IMR-90 (cell line): Measurements from ENCODE around the gene TTLL11. TPM values are rescaled to one million over a fixed set of nuclear protein-coding genes. Genes with fewer than 3 reads are reported as not detected.
A peak's percentile ranks its signal among the peaks of the same experiment; 100 is the strongest.

ENCODE experiments used
- ATAC-seq: fragments of 200-7000 bp; cut with Tn5 transposase; 2 replicates; pipeline ENCODE4 v1.9.1; 2020; ENCODE audit warnings: low read depth, mild to moderate bottlenecking, moderate library complexity
- BruUV-seq: library from RNA; stranded (reverse); fragments of 400-500 nt; replicated peaks from 2 replicates; lab custom pipeline; 2021; lab: Mats Ljungman, UMichigan
- CTCF ChIA-PET: fragments of 300-600 bp; formaldehyde crosslinking; extraction: SDS; loops from one replicate; lab custom pipeline; 2021; ENCODE audit warnings: antibody characterized with exemption; lab: Yijun Ruan, JAX
- POLR2A ChIA-PET: fragments of 300-600 bp; sonication (Branson Sonifier 250); formaldehyde crosslinking; loops from one replicate; lab custom pipeline; 2022; ENCODE audit warnings: antibody characterized with exemption; ENCODE audit not compliant: unreplicated experiment; lab: Charles Lee
- DNase-seq: peaks from one replicate; pipeline ENCODE4 v3.0.0; 2013
- H2AFZ ChIP-seq: replicated peaks from 2 replicates; pipeline ENCODE3; 2013; ENCODE audit warnings: low read length, mild to moderate bottlenecking; ENCODE audit not compliant: poor library complexity
- H2AK5ac ChIP-seq: 2 replicates; pipeline ENCODE4 v1.6.1; 2013; ENCODE audit warnings: low read depth, low read length, inconsistent platforms
- H2AK9ac ChIP-seq: replicated peaks from 2 replicates; pipeline ENCODE3; 2013; ENCODE audit warnings: mild to moderate bottlenecking, low read depth, low read length, moderate library complexity; ENCODE audit not compliant: poor library complexity
- H2BK120ac ChIP-seq: 2 replicates; pipeline ENCODE4 v1.6.1; 2013; ENCODE audit warnings: low read depth, low read length, inconsistent platforms
- H2BK15ac ChIP-seq: 3 replicates; pipeline ENCODE4 v1.6.1; 2013; ENCODE audit warnings: low read depth, low read length, inconsistent platforms
- H2BK20ac ChIP-seq: 2 replicates; pipeline ENCODE4 v1.6.1; 2013; ENCODE audit warnings: low read depth, mild to moderate bottlenecking, inconsistent platforms, low read length, moderate library complexity
- H2BK5ac ChIP-seq: 2 replicates; pipeline ENCODE4 v1.6.1; 2013; ENCODE audit warnings: mild to moderate bottlenecking, low read depth, low read length, inconsistent platforms; ENCODE audit not compliant: poor library complexity, severe bottlenecking
- H3K14ac ChIP-seq: replicated peaks from 2 replicates; pipeline ENCODE4 v1.6.1; 2013; ENCODE audit warnings: low read depth, low read length, inconsistent platforms
- H3K18ac ChIP-seq: 2 replicates; pipeline ENCODE4 v1.6.1; 2013; ENCODE audit warnings: low read depth, low read length, control low read depth
- H3K23ac ChIP-seq: 2 replicates; pipeline ENCODE4 v1.6.1; 2013; ENCODE audit warnings: low read depth, low read length, inconsistent platforms
- H3K27ac ChIP-seq: 2 replicates; pipeline ENCODE4 v1.5.1; 2013; ENCODE audit warnings: mild to moderate bottlenecking, control low read depth, low read length; ENCODE audit not compliant: insufficient read depth
- H3K27me3 ChIP-seq: 2 replicates; pipeline ENCODE4 v1.6.1; 2013; ENCODE audit warnings: low read length; ENCODE audit not compliant: control insufficient read depth, insufficient read depth
- H3K36me3 ChIP-seq: 2 replicates; pipeline ENCODE4 v1.6.1; 2013; ENCODE audit warnings: low read length, mixed read lengths; ENCODE audit not compliant: control insufficient read depth, insufficient read depth
- H3K4ac ChIP-seq: 2 replicates; pipeline ENCODE4 v1.6.1; 2013; ENCODE audit warnings: low read depth, low read length, inconsistent platforms
- H3K4me1 ChIP-seq: 2 replicates; pipeline ENCODE4 v1.6.1; 2013; ENCODE audit warnings: low read length, mixed read lengths; ENCODE audit not compliant: control insufficient read depth, insufficient read depth
- H3K4me2 ChIP-seq: 2 replicates; pipeline ENCODE4 v1.6.1; 2013; ENCODE audit warnings: low read depth, mild to moderate bottlenecking, control low read depth, low read length, moderate library complexity
- H3K4me3 ChIP-seq: 2 replicates; pipeline ENCODE4 v1.5.1; 2013; ENCODE audit warnings: low read depth, mild to moderate bottlenecking, control low read depth, low read length, moderate library complexity; ENCODE audit not compliant: insufficient read depth
- H3K56ac ChIP-seq: 2 replicates; pipeline ENCODE4 v1.6.1; 2013; ENCODE audit warnings: low read length, inconsistent platforms; ENCODE audit not compliant: insufficient read depth; ENCODE audit errors: extremely low read depth
- H3K79me1 ChIP-seq, 2 experiments: 2 replicates each; pipeline ENCODE4 v1.6.1; 2013; ENCODE audit warnings: low read length in 2 of 2, inconsistent platforms in 1 of 2, low read depth in 1 of 2
- H3K9ac ChIP-seq: 2 replicates; pipeline ENCODE4 v1.6.1; 2013; ENCODE audit warnings: low read depth, low read length, control low read depth
- H3K9me1 ChIP-seq: 2 replicates; pipeline ENCODE4 v1.6.1; 2013; ENCODE audit warnings: low read length, inconsistent platforms; ENCODE audit not compliant: insufficient read depth
- H3K9me3 ChIP-seq: 2 replicates; pipeline ENCODE4 v1.6.1; 2013; ENCODE audit warnings: low read length; ENCODE audit not compliant: control insufficient read depth, insufficient read depth
- H4K20me1 ChIP-seq: 2 replicates; pipeline ENCODE4 v1.6.1; 2013; ENCODE audit warnings: low read length, inconsistent platforms; ENCODE audit not compliant: insufficient read depth
- H4K5ac ChIP-seq: 2 replicates; pipeline ENCODE4 v1.6.1; 2013; ENCODE audit warnings: mild to moderate bottlenecking, low read depth, low read length, control low read depth
- H4K8ac ChIP-seq, 2 experiments: 2 replicates each; pipeline ENCODE4 v1.6.1; 2013; ENCODE audit warnings: low read depth in 2 of 2, low read length in 2 of 2, control low read depth in 1 of 2, inconsistent platforms in 1 of 2
- H4K91ac ChIP-seq: 2 replicates; pipeline ENCODE4 v1.6.1; 2013; ENCODE audit warnings: low read depth, low read length, inconsistent platforms; ENCODE audit not compliant: insufficient read depth
- CHD1 ChIP-seq: IDR thresholded peaks from 2 replicates; pipeline ENCODE4 v1.6.1; 2012; ENCODE audit warnings: low read depth, low read length, improper control_type of control experiment
- CTCF ChIP-seq: conservative IDR thresholded peaks from 2 replicates; pipeline ENCODE4 v1.5.1; 2012; ENCODE audit warnings: mild to moderate bottlenecking, low read depth, low read length, improper control_type of control experiment
- ELK1 ChIP-seq: fragments of 150-350 bp; IDR thresholded peaks from 2 replicates; pipeline ENCODE4 v1.6.1; 2016; ENCODE audit warnings: low read depth, mild to moderate bottlenecking, low read length, moderate library complexity, borderline replicate concordance
- FOS ChIP-seq: fragments of 150-350 bp; IDR thresholded peaks from 2 replicates; pipeline ENCODE4 v1.6.1; 2016; ENCODE audit warnings: low read depth, low read length
- MAFK ChIP-seq: IDR thresholded peaks from 2 replicates; pipeline ENCODE4 v1.6.1; 2012; ENCODE audit warnings: low read depth, low read length, improper control_type of control experiment
- MAZ ChIP-seq: IDR thresholded peaks from 2 replicates; pipeline ENCODE4 v1.6.1; 2012; ENCODE audit warnings: low read depth, mild to moderate bottlenecking, low read length, improper control_type of control experiment, moderate library complexity, borderline replicate concordance
- MXI1 ChIP-seq: IDR thresholded peaks from 2 replicates; pipeline ENCODE4 v1.6.1; 2012; ENCODE audit warnings: low read depth, mild to moderate bottlenecking, low read length, moderate library complexity, borderline replicate concordance
- POLR2A ChIP-seq: IDR thresholded peaks from 2 replicates; pipeline ENCODE4 v1.6.1; 2012; ENCODE audit warnings: mild to moderate bottlenecking, low read depth, low read length
- RAD21 ChIP-seq: IDR thresholded peaks from 2 replicates; pipeline ENCODE4 v1.6.1; 2012; ENCODE audit warnings: low read length, improper control_type of control experiment
- RCOR1 ChIP-seq: IDR thresholded peaks from 2 replicates; pipeline ENCODE4 v1.6.1; 2012; ENCODE audit warnings: mild to moderate bottlenecking, low read length, improper control_type of control experiment; ENCODE audit not compliant: insufficient replicate concordance
- SMC3 ChIP-seq: fragments of 150-350 bp; IDR thresholded peaks from 2 replicates; pipeline ENCODE4 v1.6.1; 2016; ENCODE audit warnings: low read depth, mild to moderate bottlenecking, antibody characterized with exemption, low read length, moderate library complexity
- WGBS, 2 experiments: methylation state at CpG; one replicate each; pipeline versions ENCODE4 v1.1.5 to v1.1.7; 2013; ENCODE audit warnings: missing lambda C conversion rate in 2 of 2; ENCODE audit not compliant: insufficient read length in 1 of 2; ENCODE audit errors: extremely low coverage in 2 of 2; 5-methylcytosine and 5-hydroxymethylcytosine counted together
- dilution Hi-C: fragments of 300-500 bp; cut with HindIII; formaldehyde crosslinking; loops from one replicate; pipeline ENCODE4 v1.14.3; 2018; ENCODE audit warnings: low sequenced_read_pairs; ENCODE audit not compliant: unreplicated experiment
- in situ Hi-C: fragments of 300-500 bp; cut with MboI; formaldehyde crosslinking; loops from 3 replicates; pipeline ENCODE4 v1.14.3; 2019; ENCODE audit warnings: low sequenced_read_pairs, inconsistent platforms, mixed read lengths
- intact Hi-C: fragments of 100-400 bp; cut with micrococcal nuclease; formaldehyde crosslinking; loops from 2 replicates; pipeline ENCODE4 v1.10.0; 2022
- polyA plus RNA-seq, 3 experiments: library from polyadenylated mRNA; depleted of rRNA; stranded (reverse); fragments of >200 nt; gene quantifications; 2 replicates each; pipeline ENCODE4 v1.2.3, GENCODE V29; 2012; ENCODE audit warnings: low replicate concordance in 1 of 3
- total RNA-seq: library from RNA; depleted of rRNA; stranded (reverse); fragments of >200 nt; gene quantifications from 2 replicates; pipeline ENCODE4 v1.2.3, GENCODE V29; 2012

TTLL11 gene
- total and polyA plus RNA-seq, 2 of the 4 experiments (the other 2 are of a cell fraction) = 2.0 to 4.6 TPM

GRCh38 chr9:122122903-122123632 lies 30.0 kb upstream of the TTLL11 start:
- H3K27me3 ChIP-seq = no peaks in the 10 kb centered on the region; the same call in 1 of the 2 replicates
- intact Hi-C loops (loop anchor here (1.0 kb wide), 2 partner anchors 24 to 577 kb away; no protein-coding TSS in a partner anchor), dilution Hi-C loops (no loop called here), in situ Hi-C loops (loop anchor here (5.0 kb wide), 3 partner anchors 229 to 689 kb away; no protein-coding TSS in a partner anchor)
- no peak overlapping the region for H2AK9ac ChIP-seq
- BruUV-seq = no TSS peak
- POLR2A ChIA-PET = no interaction called here
- no peak overlapping the region for H3K4me3 ChIP-seq
- peak overlapping the region; percentile 73 for H2AFZ ChIP-seq
- H3K36me3 ChIP-seq = no peaks in the 10 kb centered on the region
- H3K9ac ChIP-seq = no peak overlapping the region
- peaks cover 13% of the 10 kb centered on the region for H3K4me1 ChIP-seq
- peak; percentile 66 for DNase-seq
- H3K4me2 ChIP-seq = no peak overlapping the region
- no peak overlapping the region for H3K56ac ChIP-seq
- 20% methylated on average over 2 of the region's 13 CpGs; no CpG with 5 or more reads in 1 of the 2 experiments for WGBS, 2 experiments
- H3K4ac ChIP-seq = no peak overlapping the region
- TF ChIP-seq RAD21 (peak; percentile 86), FOS (no peak), SMC3 (peak; percentile 96), CTCF (peak; percentile 100; the same call in 1 of the 2 replicates), MAZ (peak; percentile 38; the same call in 1 of the 2 replicates), CHD1 (no peak), POLR2A (peak; percentile 36; the same call in 1 of the 2 replicates), MAFK (no peak), MXI1 (no peak), RCOR1 (peak; percentile 78), ELK1 (no peak)
- no peak overlapping the region for H4K5ac ChIP-seq
- no peak overlapping the region for H2BK5ac ChIP-seq
- H3K27ac ChIP-seq = no peak overlapping the region
- H4K8ac ChIP-seq = no peak overlapping the region
- peak; percentile 53 for ATAC-seq
- H2AK5ac ChIP-seq = no peak overlapping the region
- H3K23ac ChIP-seq = no peak overlapping the region
- H2BK15ac ChIP-seq = no peak overlapping the region
- H3K9me1 ChIP-seq = peaks cover 7% of the 10 kb centered on the region
- H3K14ac ChIP-seq = no peak overlapping the region
- H3K9me3 ChIP-seq = no peaks in the 10 kb centered on the region
- no peak overlapping the region for H4K91ac ChIP-seq
- H4K20me1 ChIP-seq = no peaks in the 10 kb centered on the region
- H2BK120ac ChIP-seq = no peak overlapping the region
- H3K18ac ChIP-seq = no peak overlapping the region
- H3K79me1 ChIP-seq = no peaks in the 10 kb centered on the region
- CTCF ChIA-PET = interaction anchor here (0.6 to 4.7 kb wide), 10 partner anchors 11 to 570 kb away, joined by 3 to 37 read pairs (median 3); no protein-coding TSS in a partner anchor
- H2BK20ac ChIP-seq = no peak overlapping the region
